ENCODE results near the gene ANKS1B. TPM values are rescaled to one million over a fixed set of nuclear protein-coding genes. Genes with fewer than 3 reads are reported as not detected.

ANKS1B gene
- total RNA-seq, 1 experiment from 2014 or later = 5.8 TPM

DNA sequence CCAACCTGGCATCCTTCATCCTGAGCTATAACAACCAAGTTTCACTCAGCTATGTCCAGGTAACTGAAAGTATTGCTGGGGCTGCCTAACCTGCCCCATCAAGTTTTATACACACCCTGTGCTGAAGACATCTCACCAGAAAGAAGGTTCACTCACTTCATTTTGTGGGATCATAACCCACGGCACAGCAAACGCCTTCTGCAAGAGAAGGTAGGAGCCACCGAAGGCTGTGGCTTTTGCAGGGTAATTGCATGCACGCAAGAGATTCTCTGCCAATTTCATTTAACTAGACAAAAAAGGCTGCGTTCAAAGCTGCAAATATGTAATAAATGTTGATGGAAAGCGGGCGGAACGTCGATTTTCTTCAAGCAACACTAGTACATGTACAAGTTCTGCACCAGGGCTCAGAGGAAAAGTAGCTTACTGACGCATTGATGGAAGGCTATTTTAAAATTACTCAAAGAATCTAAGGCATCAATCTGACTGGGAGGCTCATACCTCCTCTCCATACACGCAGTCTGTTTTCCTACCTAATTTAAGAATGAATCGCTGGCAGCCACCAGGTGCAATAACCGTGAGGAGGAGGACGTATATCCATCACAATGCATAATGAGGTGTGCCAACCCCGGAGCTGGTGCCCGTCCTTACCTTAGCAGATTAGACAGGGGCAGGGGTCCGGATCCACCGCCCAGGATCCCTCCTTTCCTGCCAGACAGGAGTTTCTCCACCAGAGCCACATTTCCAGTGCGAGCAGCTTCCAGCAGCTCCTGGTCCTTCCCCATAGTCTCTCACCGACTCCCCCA lies 1.1 kb downstream of the ANKS1B start:
- TF ChIP-seq ZNF121 (CRISPR knock-in tag; IDR thresholded peaks at IDR 0.05) = 0 out of 2 replicates have a peak, but pooled peaks have one; percentile 10
- TF ChIP-seq, protein P1, sequence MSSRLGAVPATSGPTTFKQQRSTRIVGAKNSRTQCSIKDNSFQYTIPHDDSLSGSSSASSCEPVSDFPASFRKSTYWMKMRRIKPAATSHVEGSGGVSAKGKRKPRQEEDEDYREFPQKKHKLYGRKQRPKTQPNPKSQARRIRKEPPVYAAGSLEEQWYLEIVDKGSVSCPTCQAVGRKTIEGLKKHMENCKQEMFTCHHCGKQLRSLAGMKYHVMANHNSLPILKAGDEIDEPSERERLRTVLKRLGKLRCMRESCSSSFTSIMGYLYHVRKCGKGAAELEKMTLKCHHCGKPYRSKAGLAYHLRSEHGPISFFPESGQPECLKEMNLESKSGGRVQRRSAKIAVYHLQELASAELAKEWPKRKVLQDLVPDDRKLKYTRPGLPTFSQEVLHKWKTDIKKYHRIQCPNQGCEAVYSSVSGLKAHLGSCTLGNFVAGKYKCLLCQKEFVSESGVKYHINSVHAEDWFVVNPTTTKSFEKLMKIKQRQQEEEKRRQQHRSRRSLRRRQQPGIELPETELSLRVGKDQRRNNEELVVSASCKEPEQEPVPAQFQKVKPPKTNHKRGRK (CRISPR knock-in tag; IDR thresholded peaks at IDR 0.05; ENCODE audit: borderline replicate concordance) = no peak
- Mint-ChIP-seq H3K27ac (no peak overlapping the region), H3K27me3 (ENCODE audit: low read depth) (peaks cover 37% of the 10 kb centered on the region), H3K4me3 (peak overlapping the region; percentile 78), H3K9me3 (no peaks in the 10 kb centered on the region), H3K4me1 (peaks cover 18% of the 10 kb centered on the region), H3K36me3 (no peaks in the 10 kb centered on the region)
- ATAC-seq (peak; percentile 48), DNase-seq (ENCODE audit: low spot score) (no peak)
- CTCF ChIA-PET = interaction anchor here (1.3 to 1.4 kb wide), 3 partner anchors 14 to 421 kb away, joined by 3 to 7 read pairs (median 4); no protein-coding TSS in a partner anchor
- POLR2A ChIA-PET = interaction anchor here (0.6 to 1.2 kb wide), 3 partner anchors 9 to 852 kb away, joined by 3 read pairs; no protein-coding TSS in a partner anchor

DNA sequence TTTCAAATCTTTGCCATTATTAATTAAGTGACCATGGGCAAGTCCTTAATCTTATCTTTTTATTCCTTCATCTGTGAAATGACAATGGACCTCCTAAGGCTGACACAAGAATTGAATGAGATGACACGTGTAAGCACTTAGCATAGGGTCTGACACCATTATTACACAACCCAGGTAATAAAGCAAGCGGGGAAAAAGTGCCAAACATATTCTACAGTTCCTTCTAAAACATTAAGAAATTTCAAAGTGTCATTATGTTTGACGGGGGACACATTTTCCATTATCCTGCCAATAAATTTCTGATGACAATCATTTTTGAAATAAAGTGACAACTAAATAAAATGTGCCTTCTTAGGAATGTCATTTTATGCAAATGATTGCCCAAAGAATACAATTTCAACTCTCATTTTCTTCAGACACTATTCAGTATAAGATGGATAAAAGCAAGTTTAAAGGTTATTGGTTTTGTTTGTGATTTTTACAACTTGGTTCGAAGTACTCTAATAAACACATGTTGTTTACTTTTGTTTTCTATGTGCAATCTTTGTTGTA lies 3.0 kb downstream of the ANKS1B start:
- Mint-ChIP-seq H3K36me3 (no peaks in the 10 kb centered on the region), H3K27ac (no peak overlapping the region), H3K4me3 (no peak overlapping the region), H3K4me1 (peaks cover 18% of the 10 kb centered on the region), H3K27me3 (ENCODE audit: low read depth) (peaks cover 33% of the 10 kb centered on the region), H3K9me3 (no peaks in the 10 kb centered on the region)
- no peak for ATAC-seq
- ChIA-PET POLR2A (no interaction called here), CTCF (no interaction called here)
- DNase-seq (ENCODE audit: low spot score) = no peak
- TF ChIP-seq ZNF138 (CRISPR knock-in tag; conservative IDR thresholded peaks at IDR 0.05) = no peak
- TF ChIP-seq SP1 (CRISPR knock-in tag; conservative IDR thresholded peaks at IDR 0.05) = no peak
- no peak for TF ChIP-seq TP53 (CRISPR knock-in tag; IDR thresholded peaks at IDR 0.05)
- TF ChIP-seq, protein P2, sequence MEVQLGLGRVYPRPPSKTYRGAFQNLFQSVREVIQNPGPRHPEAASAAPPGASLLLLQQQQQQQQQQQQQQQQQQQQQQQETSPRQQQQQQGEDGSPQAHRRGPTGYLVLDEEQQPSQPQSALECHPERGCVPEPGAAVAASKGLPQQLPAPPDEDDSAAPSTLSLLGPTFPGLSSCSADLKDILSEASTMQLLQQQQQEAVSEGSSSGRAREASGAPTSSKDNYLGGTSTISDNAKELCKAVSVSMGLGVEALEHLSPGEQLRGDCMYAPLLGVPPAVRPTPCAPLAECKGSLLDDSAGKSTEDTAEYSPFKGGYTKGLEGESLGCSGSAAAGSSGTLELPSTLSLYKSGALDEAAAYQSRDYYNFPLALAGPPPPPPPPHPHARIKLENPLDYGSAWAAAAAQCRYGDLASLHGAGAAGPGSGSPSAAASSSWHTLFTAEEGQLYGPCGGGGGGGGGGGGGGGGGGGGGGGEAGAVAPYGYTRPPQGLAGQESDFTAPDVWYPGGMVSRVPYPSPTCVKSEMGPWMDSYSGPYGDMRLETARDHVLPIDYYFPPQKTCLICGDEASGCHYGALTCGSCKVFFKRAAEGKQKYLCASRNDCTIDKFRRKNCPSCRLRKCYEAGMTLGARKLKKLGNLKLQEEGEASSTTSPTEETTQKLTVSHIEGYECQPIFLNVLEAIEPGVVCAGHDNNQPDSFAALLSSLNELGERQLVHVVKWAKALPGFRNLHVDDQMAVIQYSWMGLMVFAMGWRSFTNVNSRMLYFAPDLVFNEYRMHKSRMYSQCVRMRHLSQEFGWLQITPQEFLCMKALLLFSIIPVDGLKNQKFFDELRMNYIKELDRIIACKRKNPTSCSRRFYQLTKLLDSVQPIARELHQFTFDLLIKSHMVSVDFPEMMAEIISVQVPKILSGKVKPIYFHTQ (CRISPR knock-in tag; IDR thresholded peaks at IDR 0.05) = no peak
- no peak for TF ChIP-seq TCF7 (CRISPR knock-in tag; IDR thresholded peaks at IDR 0.05; ENCODE audit: low read depth)
- no peak for TF ChIP-seq HMGA2 (CRISPR knock-in tag; IDR thresholded peaks at IDR 0.05)

DNA sequence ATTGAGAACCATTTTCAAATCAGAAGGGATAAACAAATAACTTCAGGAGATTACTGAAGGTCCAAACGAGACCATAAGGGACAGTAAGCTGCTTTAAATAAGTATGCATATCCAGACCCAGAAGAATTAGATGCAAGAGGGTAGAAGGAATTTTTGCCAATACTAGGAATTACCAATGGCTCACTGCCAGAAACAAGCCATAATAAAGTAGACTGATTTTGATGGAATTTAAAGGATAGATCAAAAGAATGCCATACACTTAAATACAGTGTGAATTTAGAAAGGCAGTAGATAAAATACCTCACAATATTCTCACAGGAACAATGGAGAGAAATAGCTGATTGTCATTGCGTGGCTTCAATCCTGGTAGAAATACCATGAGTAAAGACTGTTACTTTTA lies 5.3 kb downstream of the ANKS1B start:
- POLR2A ChIA-PET = no interaction called here
- TF ChIP-seq CBFB (CRISPR knock-in tag; IDR thresholded peaks at IDR 0.05; ENCODE audit: low read depth) (no peak), ZBTB21 (CRISPR knock-in tag; IDR thresholded peaks at IDR 0.05; ENCODE audit: borderline replicate concordance) (no peak), NFATC4 (CRISPR knock-in tag; IDR thresholded peaks at IDR 0.05) (no peak), ETV6 (CRISPR knock-in tag; IDR thresholded peaks at IDR 0.05) (no peak), ZNF263 (CRISPR knock-in tag; IDR thresholded peaks at IDR 0.05; ENCODE audit: low read depth) (no peak), ESRRA (CRISPR knock-in tag; IDR thresholded peaks at IDR 0.05; ENCODE audit: borderline replicate concordance) (no peak)
- TF ChIP-seq, protein P3, sequence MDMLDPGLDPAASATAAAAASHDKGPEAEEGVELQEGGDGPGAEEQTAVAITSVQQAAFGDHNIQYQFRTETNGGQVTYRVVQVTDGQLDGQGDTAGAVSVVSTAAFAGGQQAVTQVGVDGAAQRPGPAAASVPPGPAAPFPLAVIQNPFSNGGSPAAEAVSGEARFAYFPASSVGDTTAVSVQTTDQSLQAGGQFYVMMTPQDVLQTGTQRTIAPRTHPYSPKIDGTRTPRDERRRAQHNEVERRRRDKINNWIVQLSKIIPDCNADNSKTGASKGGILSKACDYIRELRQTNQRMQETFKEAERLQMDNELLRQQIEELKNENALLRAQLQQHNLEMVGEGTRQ (CRISPR knock-in tag; IDR thresholded peaks at IDR 0.05) = no peak
- TF ChIP-seq, protein P4, sequence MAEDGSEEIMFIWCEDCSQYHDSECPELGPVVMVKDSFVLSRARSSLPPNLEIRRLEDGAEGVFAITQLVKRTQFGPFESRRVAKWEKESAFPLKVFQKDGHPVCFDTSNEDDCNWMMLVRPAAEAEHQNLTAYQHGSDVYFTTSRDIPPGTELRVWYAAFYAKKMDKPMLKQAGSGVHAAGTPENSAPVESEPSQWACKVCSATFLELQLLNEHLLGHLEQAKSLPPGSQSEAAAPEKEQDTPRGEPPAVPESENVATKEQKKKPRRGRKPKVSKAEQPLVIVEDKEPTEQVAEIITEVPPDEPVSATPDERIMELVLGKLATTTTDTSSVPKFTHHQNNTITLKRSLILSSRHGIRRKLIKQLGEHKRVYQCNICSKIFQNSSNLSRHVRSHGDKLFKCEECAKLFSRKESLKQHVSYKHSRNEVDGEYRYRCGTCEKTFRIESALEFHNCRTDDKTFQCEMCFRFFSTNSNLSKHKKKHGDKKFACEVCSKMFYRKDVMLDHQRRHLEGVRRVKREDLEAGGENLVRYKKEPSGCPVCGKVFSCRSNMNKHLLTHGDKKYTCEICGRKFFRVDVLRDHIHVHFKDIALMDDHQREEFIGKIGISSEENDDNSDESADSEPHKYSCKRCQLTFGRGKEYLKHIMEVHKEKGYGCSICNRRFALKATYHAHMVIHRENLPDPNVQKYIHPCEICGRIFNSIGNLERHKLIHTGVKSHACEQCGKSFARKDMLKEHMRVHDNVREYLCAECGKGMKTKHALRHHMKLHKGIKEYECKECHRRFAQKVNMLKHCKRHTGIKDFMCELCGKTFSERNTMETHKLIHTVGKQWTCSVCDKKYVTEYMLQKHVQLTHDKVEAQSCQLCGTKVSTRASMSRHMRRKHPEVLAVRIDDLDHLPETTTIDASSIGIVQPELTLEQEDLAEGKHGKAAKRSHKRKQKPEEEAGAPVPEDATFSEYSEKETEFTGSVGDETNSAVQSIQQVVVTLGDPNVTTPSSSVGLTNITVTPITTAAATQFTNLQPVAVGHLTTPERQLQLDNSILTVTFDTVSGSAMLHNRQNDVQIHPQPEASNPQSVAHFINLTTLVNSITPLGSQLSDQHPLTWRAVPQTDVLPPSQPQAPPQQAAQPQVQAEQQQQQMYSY (CRISPR knock-in tag; IDR thresholded peaks at IDR 0.05) = no peak
- TF ChIP-seq, protein P5, sequence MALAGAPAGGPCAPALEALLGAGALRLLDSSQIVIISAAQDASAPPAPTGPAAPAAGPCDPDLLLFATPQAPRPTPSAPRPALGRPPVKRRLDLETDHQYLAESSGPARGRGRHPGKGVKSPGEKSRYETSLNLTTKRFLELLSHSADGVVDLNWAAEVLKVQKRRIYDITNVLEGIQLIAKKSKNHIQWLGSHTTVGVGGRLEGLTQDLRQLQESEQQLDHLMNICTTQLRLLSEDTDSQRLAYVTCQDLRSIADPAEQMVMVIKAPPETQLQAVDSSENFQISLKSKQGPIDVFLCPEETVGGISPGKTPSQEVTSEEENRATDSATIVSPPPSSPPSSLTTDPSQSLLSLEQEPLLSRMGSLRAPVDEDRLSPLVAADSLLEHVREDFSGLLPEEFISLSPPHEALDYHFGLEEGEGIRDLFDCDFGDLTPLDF (CRISPR knock-in tag; IDR thresholded peaks at IDR 0.05) = no peak
- TF ChIP-seq, protein P6, sequence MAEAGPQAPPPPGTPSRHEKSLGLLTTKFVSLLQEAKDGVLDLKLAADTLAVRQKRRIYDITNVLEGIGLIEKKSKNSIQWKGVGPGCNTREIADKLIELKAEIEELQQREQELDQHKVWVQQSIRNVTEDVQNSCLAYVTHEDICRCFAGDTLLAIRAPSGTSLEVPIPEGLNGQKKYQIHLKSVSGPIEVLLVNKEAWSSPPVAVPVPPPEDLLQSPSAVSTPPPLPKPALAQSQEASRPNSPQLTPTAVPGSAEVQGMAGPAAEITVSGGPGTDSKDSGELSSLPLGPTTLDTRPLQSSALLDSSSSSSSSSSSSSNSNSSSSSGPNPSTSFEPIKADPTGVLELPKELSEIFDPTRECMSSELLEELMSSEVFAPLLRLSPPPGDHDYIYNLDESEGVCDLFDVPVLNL (CRISPR knock-in tag; IDR thresholded peaks at IDR 0.05; ENCODE audit: borderline replicate concordance, low read depth) = no peak

More for the DNA sequence above, 5.3 kb downstream of the ANKS1B start:
- peaks cover 17% of the 10 kb centered on the region for H3K27me3 Mint-ChIP-seq (ENCODE audit: low read depth)
- peaks cover 17% of the 10 kb centered on the region for H3K4me1 Mint-ChIP-seq
- no peaks in the 10 kb centered on the region for H3K36me3 Mint-ChIP-seq
- DNase-seq (ENCODE audit: low spot score) (no peak), ATAC-seq (no peak)
- no peaks in the 10 kb centered on the region for H3K9me3 Mint-ChIP-seq
- no peak overlapping the region for H3K4me3 Mint-ChIP-seq
- CTCF ChIA-PET = no interaction called here
- no peak overlapping the region for H3K27ac Mint-ChIP-seq
